Left renal pelvis (tissue), 4 donors: ENCODE measurements around the gene AAGAB. TPM values are rescaled to one million over a fixed set of nuclear protein-coding genes. Genes with fewer than 3 reads are reported as not detected.
"Not testable (repeated sequence)": the region's sequence is repeated elsewhere in the genome, so short reads cannot be mapped to it uniquely, and the experiment has no call there.

Experiments used
- DNase-seq, 4 donors: peaks; one replicate each; pipeline ENCODE4 v3.0.0-alpha.2; 2013; ENCODE audit warnings: low read depth in 4 of 4, low spot score in 3 of 4
- polyA plus RNA-seq, 4 donors: library from polyadenylated mRNA; unstranded; fragments of 120-200 nt; gene quantifications; one replicate each; pipeline ENCODE4 v1.2.1, GENCODE V29; 2013; ENCODE audit not compliant: insufficient read length in 4 of 4

The AAGAB gene
- polyA plus RNA-seq, 4 donors: 24.3 to 66.9 (median 57.9) TPM

DNA sequence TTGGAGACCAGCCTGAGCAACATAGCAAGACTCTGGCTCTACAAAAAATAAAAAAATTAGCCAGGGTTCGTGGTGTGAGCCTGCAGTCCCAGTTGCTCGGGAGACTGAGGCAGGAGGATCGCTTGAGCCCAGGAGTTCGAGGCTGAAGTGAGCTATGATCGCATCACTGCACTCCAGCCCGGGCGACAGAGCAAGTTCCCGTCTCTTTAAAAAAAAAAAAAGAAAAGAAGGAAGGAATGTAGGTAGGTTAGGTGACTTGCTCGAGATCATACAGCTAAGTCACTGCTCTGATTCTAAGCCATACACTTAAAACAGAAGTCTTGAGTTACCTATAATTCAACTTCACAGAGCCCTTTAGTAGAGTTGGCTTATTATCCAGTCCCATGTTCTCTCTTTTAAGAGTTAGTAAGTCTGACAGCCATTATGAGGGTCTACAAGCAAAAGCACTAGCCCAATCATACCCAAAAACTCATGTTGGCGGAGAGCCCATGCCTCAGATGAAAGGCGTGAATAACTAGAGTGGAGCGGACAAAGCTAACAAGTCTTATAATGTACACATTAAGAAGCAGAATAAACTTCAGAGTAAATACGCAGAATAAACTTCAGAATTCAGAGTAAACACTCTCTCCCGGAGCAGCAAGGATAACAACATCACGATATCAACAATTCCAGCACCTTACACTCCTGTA, 768 bp downstream of the AAGAB start:
- DNase-seq: no peak

GRCh38 chr15:67253101-67253500, 1.4 kb downstream of the AAGAB start:
- no peak for DNase-seq

DNA sequence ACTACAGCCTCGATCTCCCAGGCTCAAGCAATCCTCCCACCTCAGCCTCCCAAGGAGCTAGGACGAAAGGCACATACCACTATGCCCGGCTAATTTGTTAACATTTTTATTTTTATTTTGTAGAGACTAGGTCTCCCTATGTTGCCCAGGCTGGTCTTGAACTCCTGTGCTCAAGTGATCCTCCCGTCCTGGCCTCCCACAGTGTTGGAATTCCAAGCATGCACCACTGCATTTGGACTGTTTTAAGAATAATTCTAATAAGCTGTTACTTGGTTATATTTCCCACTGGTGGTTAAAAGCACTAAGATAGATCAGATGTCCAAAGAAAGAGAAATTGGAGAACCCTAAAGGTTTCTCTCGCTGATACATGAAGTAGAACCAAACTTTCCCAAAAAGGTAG, 3.1 kb downstream of the AAGAB start:
- DNase-seq: no peak

DNA sequence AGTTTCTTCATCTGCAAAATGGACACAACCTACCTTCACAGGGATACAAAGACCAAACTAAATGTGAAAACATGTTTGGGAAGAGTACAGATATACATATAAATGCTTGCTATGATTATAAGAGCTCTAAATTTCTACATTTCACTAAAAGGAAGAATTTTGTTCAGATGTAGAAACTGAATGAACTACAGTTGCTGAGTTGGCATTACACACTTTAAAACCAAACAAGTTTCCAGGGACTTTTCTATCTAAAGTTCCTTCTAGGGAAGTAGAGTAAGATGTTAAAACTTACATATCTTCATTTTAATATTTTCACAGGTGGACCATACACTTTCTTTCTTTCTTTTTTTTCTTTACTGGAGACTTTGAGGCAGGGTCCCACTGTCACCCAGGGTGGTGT, 4.6 kb downstream of the AAGAB start:
- no peak for DNase-seq

DNA sequence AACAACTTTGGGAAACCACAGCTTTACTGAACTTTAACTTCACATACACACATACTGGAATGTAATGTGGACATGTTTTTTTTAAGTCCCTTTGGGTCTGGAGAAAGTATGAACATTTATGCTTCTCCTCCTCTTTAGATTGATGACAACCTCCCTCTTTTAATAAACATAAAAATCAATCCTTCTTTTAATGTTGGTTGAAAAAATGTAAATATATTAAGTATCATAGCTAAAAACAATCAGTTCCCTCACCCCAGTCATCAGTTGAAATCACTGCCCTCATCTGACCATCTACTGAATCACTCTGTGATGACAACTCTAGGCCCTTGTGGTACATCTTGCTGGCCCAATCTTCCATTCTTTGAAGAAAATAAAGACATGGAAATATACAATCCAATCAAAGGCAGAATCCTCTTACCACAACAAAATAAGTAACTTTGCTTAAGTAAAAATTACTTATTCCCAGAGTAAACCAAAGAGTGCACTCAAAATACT, 6.4 kb downstream of the AAGAB start:
- no peak for DNase-seq

GRCh38 chr15:67246606-67247005, 7.9 kb downstream of the AAGAB start:
- DNase-seq: not testable (repeated sequence)

DNA sequence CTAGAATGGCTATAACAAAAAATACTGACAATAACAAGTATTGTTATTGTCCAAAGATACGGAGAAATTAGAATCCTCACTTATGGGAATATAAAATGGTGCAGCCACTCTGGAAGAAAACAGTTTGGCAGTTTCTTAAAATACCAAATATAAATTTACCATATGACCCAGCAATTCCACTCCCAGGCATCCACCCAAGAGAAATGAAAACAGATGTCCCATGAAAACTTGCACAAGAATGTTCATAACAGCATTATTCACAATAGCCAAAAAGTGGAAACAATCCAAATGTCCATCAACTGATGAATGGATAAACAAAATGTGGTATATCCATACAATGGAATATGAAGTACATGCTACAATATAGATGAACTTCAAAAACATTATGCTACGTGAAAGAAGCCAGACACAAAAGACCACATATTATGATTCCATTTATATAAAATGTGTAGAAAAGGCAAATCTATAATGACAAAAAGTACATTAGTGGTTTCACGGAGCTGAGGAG, 9.4 kb downstream of the AAGAB start:
- DNase-seq: no peak

DNA sequence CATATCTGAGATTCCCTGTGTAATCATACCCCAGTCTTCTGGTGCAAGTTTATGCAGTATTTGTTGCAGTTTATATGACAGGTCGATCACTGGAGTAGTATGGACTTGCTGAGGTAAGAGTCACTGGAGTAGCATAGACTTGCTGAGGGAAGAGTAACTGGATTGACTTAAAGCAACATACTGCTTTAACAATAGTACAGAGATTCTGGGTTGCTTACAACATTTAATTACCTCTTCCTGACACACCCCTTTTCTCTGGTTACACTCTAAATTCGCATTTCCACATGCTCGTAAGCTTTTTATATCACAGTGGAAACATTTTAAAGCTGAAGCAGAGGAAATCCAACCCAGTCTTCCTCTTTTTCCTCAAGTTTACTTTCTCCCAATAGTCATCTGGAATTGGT, 11.8 kb downstream of the AAGAB start:
- no peak for DNase-seq

DNA sequence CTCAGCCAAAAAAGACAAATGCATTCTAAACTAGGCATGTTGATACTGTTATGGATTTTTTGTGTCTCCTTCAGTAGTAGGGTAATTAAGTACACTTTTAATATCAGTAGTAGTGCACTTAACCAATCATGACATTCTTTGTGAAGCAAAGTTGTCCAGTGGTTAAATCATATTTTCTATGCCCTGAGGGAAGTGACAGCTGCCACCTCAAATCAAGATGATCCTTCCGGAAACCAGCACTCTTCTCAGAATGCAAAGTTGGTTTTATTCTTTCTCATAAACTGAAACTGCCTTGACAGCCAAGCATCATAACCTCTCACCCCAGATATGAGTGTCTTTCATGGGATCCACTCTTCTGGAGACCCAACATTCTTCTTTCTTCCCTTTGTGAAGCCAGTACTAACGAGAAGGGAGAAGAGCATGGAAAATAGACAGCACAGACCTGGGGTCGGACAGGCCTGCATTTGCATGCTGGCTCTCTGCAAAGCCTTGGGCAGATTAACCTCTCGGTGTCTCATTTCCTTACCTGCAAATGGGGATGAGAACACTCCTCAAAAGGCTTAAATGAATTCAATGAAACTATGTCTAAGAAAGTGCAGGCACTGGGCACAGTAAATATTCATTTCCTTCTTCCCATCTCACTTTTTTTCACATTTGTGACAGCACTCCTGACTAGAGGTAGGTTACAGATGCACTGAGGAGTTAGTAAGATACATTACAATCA, 13.2 kb downstream of the AAGAB start:
- DNase-seq: no peak

GRCh38 chr15:67240235-67241131, 14.0 kb downstream of the AAGAB start:
- no peak for DNase-seq

DNA sequence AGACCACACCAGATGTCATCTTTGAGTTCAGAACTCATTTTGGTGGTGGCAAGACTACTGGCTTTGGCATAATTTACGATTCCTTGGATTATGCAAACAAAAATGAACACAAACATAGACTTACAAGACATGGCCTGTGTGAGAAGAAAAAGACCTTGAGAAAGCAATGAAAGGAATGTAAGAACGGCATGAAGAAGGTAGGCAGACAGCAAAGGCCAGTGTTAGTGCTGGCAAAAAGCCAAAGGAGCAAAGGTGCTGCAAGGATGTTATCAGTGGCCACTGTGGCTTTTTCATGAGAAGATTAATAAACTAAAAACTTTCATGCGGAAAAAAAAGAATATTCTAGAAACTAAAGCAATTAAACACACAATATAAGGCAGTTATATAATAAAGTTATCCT, 21.9 kb downstream of the AAGAB start:
- DNase-seq: no peak

DNA sequence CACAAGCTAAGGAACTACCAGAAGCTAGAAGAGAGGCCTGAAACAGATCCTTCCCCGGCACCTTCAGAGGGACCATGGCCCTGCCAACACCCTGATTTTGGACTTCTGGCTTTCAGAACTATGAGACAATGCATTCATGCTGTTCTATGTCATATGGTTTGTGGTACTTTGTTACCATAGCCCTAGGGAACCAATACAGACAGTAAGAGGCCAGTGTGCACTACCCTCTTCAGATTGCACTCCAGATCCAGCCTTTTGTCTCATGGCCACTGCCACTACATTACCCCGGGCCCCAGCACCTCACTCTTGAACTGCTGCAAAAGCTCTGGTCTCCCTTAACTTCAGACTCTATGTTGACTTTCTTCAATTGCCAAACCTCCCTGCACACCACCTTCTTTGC, 24.0 kb downstream of the AAGAB start:
- DNase-seq: no peak

- no peak for DNase-seq
Measured at GRCh38 chr15:67228286-67228685, 26.2 kb downstream of the AAGAB start.

DNA sequence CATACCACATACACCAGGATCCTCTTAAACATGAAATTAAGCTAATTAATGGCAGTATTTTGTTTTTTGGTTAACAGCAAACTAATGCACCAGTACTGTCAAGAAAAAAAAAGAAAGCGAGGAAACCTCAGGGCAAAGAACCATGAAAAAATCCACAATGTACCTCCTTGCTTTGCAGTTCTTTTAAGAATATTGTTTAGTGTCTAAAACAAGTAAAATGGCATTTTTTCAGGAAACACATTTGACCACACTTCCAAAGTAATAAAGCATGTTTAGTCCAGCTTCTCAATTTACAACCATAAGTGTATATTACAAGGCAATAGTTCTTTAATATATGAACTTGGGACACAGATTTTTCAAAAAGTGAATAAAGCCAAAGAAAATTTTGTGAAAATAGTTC, 26.6 kb downstream of the AAGAB start:
- DNase-seq: no peak

DNA sequence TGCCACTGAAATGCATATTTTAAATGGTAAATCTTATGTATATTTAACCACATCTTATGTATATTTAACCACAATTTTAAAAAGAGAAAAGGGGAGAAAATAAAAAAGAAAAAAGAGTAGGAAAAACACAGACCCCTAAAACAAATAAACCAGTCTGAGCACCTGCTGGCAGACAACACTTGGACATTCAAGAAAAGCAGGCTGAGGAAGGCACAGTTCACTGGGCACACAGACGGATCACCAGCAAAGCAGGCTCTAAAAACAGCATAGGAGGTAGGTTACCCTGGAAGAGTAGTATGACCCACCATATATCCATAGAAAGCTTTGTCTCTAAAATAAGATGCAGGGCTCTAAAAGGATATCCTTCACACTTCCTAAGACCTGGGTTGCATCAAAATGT, 27.0 kb downstream of the AAGAB start:
- DNase-seq: no peak

DNA sequence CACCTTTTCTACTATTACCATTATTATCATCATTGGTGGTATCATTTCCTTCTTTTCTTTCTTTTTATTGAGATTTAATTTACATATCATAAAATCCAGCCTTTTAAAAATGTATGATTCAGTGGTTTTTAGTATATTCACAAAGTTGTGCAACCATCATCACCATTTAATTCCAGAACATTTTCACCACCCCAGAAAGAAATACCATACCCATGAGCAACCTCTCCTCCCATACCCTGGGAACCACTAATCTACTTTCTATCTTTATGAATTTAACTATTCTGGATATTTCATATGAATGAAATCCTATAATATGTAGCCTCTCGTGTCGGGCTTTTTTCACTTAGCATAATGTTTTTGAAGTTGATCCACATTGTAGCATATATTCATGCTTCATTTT, 29.1 kb downstream of the AAGAB start:
- no peak for DNase-seq

DNA sequence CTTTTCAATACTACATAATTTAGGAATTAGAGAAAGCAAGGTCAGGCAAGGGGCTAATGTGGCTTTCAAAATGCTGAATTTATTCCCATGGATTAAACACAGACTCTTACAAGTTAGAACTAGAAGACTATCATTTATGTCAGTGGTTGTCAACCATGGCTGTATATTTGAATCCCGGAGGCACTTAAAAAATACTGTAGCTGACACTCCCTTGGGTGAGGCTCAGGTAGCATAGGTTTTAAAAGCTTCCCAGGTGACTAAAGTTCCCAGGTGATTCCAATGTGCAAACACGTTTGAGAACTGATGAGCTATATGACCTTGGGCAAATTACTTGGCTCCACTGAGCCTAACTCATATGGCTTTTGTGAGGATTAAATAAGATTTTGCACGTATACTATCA, 29.6 kb downstream of the AAGAB start:
- no peak for DNase-seq

GRCh38 chr15:67219288-67219687, 35.2 kb downstream of the AAGAB start:
- DNase-seq: no peak

- no peak for DNase-seq
Measured at GRCh38 chr15:67218428-67218827, 36.0 kb downstream of the AAGAB start.

DNA sequence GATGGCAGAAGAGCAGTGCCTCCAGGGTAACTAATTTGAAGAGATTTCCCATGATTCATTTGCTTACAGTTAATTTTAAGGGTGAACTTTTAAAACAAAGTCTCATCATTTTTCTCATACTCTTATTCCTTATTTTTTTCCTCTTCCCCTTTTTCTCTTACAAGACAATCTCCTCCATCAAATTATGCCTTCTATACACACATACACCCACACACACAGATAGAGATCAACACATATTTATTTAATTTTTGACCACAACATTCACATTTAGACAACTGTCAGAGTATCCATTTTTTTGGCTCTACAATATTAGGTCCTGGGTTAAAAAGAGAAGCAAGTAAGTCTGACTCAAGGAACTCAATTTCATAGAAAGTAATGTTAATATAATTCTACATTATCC, 37.6 kb downstream of the AAGAB start:
- no peak for DNase-seq

- DNase-seq: no peak
Measured at GRCh38 chr15:67215102-67215501, 39.4 kb downstream of the AAGAB start.
